ENCODE measurements around the gene TSKU. TPM values are rescaled to one million over a fixed set of nuclear protein-coding genes. Genes with fewer than 3 reads are reported as not detected.

TSKU gene
- total RNA-seq, 4 donors from 2014 or later: 153 to 281 (median 161) TPM

GRCh38 chr11:76806608-76807205 lies 23.6 kb downstream of the TSKU start:
- TF ChIP-seq CTCF (IDR thresholded peaks at IDR 0.05): no peak
- ATAC-seq (ENCODE audit: low FRiP score) (no peak), DNase-seq (ENCODE audit: low spot score) (no peak)

GRCh38 chr11:76807206-76807875 lies 24.2 kb downstream of the TSKU start:
- peak in 2 of 3 donors; percentile 40 to 69 for TF ChIP-seq CTCF (IDR thresholded peaks at IDR 0.05)
- ATAC-seq (ENCODE audit: low FRiP score): peak; percentile 82
- peak; percentile 98 for DNase-seq (ENCODE audit: low spot score)

- ATAC-seq (ENCODE audit: low FRiP score) (no peak), DNase-seq (ENCODE audit: low spot score) (no peak)
- no peak for TF ChIP-seq CTCF (IDR thresholded peaks at IDR 0.05)
These were observed 25.0 kb downstream of the TSKU start for GRCh38 chr11:76808171-76808570.

- no peak for ATAC-seq (ENCODE audit: low FRiP score)
- no peak for DNase-seq (ENCODE audit: low spot score)
- no peak for TF ChIP-seq CTCF (IDR thresholded peaks at IDR 0.05)
These were observed 25.8 kb downstream of the TSKU start for GRCh38 chr11:76808996-76809395.

- TF ChIP-seq CTCF (IDR thresholded peaks at IDR 0.05): no peak
- DNase-seq (ENCODE audit: low spot score) (no peak), ATAC-seq (ENCODE audit: low FRiP score) (no peak)
These were observed 27.1 kb downstream of the TSKU start for GRCh38 chr11:76810151-76810853.

- no peak for TF ChIP-seq CTCF (IDR thresholded peaks at IDR 0.05)
- DNase-seq (ENCODE audit: low spot score) (no peak), ATAC-seq (ENCODE audit: low FRiP score) (no peak)
These were observed 28.1 kb downstream of the TSKU start for GRCh38 chr11:76811259-76811658.

Measured in omental fat pad (tissue), 4 donors.